ENCODE measurements around the gene IRAK4.

The IRAK4 gene

GRCh38 chr12:43766291-43766690, 7.5 kb downstream of the IRAK4 start:
- DNase-seq (ENCODE audit: low read depth in 2 of 2): no peak

GRCh38 chr12:43776498-43776897, 17.7 kb downstream of the IRAK4 start:
- no peak for DNase-seq (ENCODE audit: low read depth in 2 of 2)

GRCh38 chr12:43786899-43787693, 28.3 kb downstream of the IRAK4 start:
- DNase-seq (ENCODE audit: low read depth in 2 of 2): no peak

GRCh38 chr12:43789941-43790340, 31.2 kb downstream of the IRAK4 start:
- no peak for DNase-seq (ENCODE audit: low read depth in 2 of 2)

GRCh38 chr12:43795716-43796280, 37.0 kb downstream of the IRAK4 start:
- no peak for DNase-seq (ENCODE audit: low read depth in 2 of 2)

- no peak for DNase-seq (ENCODE audit: low read depth in 2 of 2)
These were observed 38.9 kb downstream of the IRAK4 start for GRCh38 chr12:43797561-43798217.

GRCh38 chr12:43805149-43805859, 46.6 kb downstream of the IRAK4 start:
- DNase-seq (ENCODE audit: low read depth in 2 of 2): no peak

GRCh38 chr12:43805860-43806736, 47.3 kb downstream of the IRAK4 start, which contains the start of gene TWF1:
Gene TWF1 (minus strand): TSS chr12:43806317. CDS start chr12:43806245, 72 bp downstream.
- peak; percentile 57 to 78 for DNase-seq (ENCODE audit: low read depth in 2 of 2)

- DNase-seq (ENCODE audit: low read depth in 2 of 2): no peak
These were observed 48.0 kb downstream of the IRAK4 start for GRCh38 chr12:43806737-43807072.

GRCh38 chr12:43807386-43807785, 48.6 kb downstream of the IRAK4 start:
- DNase-seq (ENCODE audit: low read depth in 2 of 2): no peak

GRCh38 chr12:43812057-43812456, 53.3 kb downstream of the IRAK4 start:
- DNase-seq (ENCODE audit: low read depth in 2 of 2): no peak

- no peak for DNase-seq (ENCODE audit: low read depth in 2 of 2)
These were observed 54.2 kb downstream of the IRAK4 start for GRCh38 chr12:43812926-43813325.

- no peak for DNase-seq (ENCODE audit: low read depth in 2 of 2)
These were observed 56.7 kb downstream of the IRAK4 start for GRCh38 chr12:43815416-43815815.

GRCh38 chr12:43816168-43816567, 57.4 kb downstream of the IRAK4 start:
- no peak for DNase-seq (ENCODE audit: low read depth in 2 of 2)

- DNase-seq (ENCODE audit: low read depth in 2 of 2): no peak
These were observed 65.5 kb downstream of the IRAK4 start for GRCh38 chr12:43824207-43824775.

GRCh38 chr12:43826681-43827080, 67.9 kb downstream of the IRAK4 start:
- DNase-seq (ENCODE audit: low read depth in 2 of 2): no peak

GRCh38 chr12:43827093-43827492, 68.3 kb downstream of the IRAK4 start:
- DNase-seq (ENCODE audit: low read depth in 2 of 2): no peak

- DNase-seq (ENCODE audit: low read depth in 2 of 2): no peak
These were observed 73.9 kb downstream of the IRAK4 start for GRCh38 chr12:43832463-43833168.

GRCh38 chr12:43835264-43835655, 76.5 kb downstream of the IRAK4 start:
- no peak for DNase-seq (ENCODE audit: low read depth in 2 of 2)

Measured in stimulated activated CD4-positive, alpha-beta T cell treated with anti-CD3 and anti-CD28 coated beads, Interleukin-1b, Interleukin-23, amount 100 ng/mL, for 1 hour (primary cell).